Lower leg skin (tissue), 3 donors: ENCODE data around the gene FARP1.

Experiments
- CTCF ChIP-seq, 3 donors: fragments of 450-650 bp; IDR thresholded peaks; one replicate each; pipeline ENCODE4 v1.5.1; 2016; ENCODE audit warnings: antibody characterized with exemption in 3 of 3, mild to moderate bottlenecking in 3 of 3, moderate library complexity in 2 of 3
- POLR2A ChIP-seq, 2 donors: fragments of 450-650 bp; IDR thresholded peaks; one replicate each; pipeline ENCODE4 v1.6.1; 2016 to 2017; ENCODE audit warnings: antibody characterized with exemption in 2 of 2, mild to moderate bottlenecking in 1 of 2, moderate library complexity in 1 of 2

- TF ChIP-seq POLR2A (IDR thresholded peaks at IDR 0.05), result no peak
- no peak for TF ChIP-seq CTCF (IDR thresholded peaks at IDR 0.05)
These were observed 74.7 kb downstream of the FARP1 start for GRCh38 chr13:98217597-98217996.
